H1 (cell line): ENCODE measurements around the gene TRIM44. TPM values are rescaled to one million over a fixed set of nuclear protein-coding genes. Genes with fewer than 3 reads are reported as not detected.
A peak's percentile ranks its signal among the peaks of the same experiment; 100 is the strongest.

Source experiments
- CTCF ChIA-PET: fragments of 300-600 bp; sonication (Branson Sonifier 250); formaldehyde crosslinking; loops from one replicate; lab custom pipeline; 2021; ENCODE audit not compliant: partially characterized antibody; lab: Charles Lee
- POLR2A ChIA-PET: fragments of 300-600 bp; sonication (Branson Sonifier 250); formaldehyde crosslinking; loops from one replicate; lab custom pipeline; 2021; ENCODE audit warnings: inconsistent platforms; ENCODE audit not compliant: partially characterized antibody; lab: Charles Lee
- DNase-seq, 2 experiments: peaks; one replicate each; pipeline versions ENCODE4 v3.0.0 to v3.0.0-alpha.2; 2010 to 2022; ENCODE audit warnings: low spot score in 2 of 2, low read depth in 1 of 2, mixed read lengths in 1 of 2
- FAIRE-seq: peaks from 2 replicates; lab custom pipeline; 2011; peaks lifted over from hg19 to GRCh38; lab: Jason Lieb, UNC
- H2AFZ ChIP-seq: 2 replicates; pipeline ENCODE4 v1.8.1; 2012; ENCODE audit warnings: low read length, inconsistent platforms
- H2AK5ac ChIP-seq: 2 replicates; pipeline ENCODE4 v1.6.1; 2013; ENCODE audit warnings: low read depth, low read length
- H2BK120ac ChIP-seq: replicated peaks from 2 replicates; pipeline ENCODE3; 2013; ENCODE audit warnings: low read depth, low read length, inconsistent platforms
- H2BK12ac ChIP-seq: 2 replicates; pipeline ENCODE4 v1.6.1; 2013; ENCODE audit warnings: low read depth, low read length
- H2BK15ac ChIP-seq: 2 replicates; pipeline ENCODE4 v1.6.1; 2013; ENCODE audit warnings: low read length
- H2BK20ac ChIP-seq: 2 replicates; pipeline ENCODE4 v1.6.1; 2013; ENCODE audit warnings: low read length
- H2BK5ac ChIP-seq: 2 replicates; pipeline ENCODE4 v1.6.1; 2013; ENCODE audit warnings: low read depth, low read length
- H3K14ac ChIP-seq: 2 replicates; pipeline ENCODE4 v1.6.1; 2013; ENCODE audit warnings: inconsistent platforms; ENCODE audit not compliant: insufficient read length
- H3K18ac ChIP-seq: 2 replicates; pipeline ENCODE4 v1.6.1; 2013; ENCODE audit warnings: low read length; ENCODE audit errors: extremely low read depth
- H3K23ac ChIP-seq: 2 replicates; pipeline ENCODE4 v1.6.1; 2013; ENCODE audit warnings: inconsistent platforms; ENCODE audit not compliant: insufficient read length
- H3K23me2 ChIP-seq: 2 replicates; pipeline ENCODE4 v1.6.1; 2013; ENCODE audit warnings: low read depth, low read length
- H3K27ac ChIP-seq: 2 replicates; pipeline ENCODE4 v1.6.1; 2011; ENCODE audit warnings: low read depth, low read length, inconsistent platforms
- H3K27me3 ChIP-seq, 4 experiments: replicated peaks in 1 of 4; 1 replicate in 1 of 4; 2 replicates in 3 of 4; pipeline versions ENCODE4 v1.6.1 to v1.8.1; 2011 to 2013; ENCODE audit warnings: low read length in 3 of 4, mild to moderate bottlenecking in 3 of 4, inconsistent platforms in 2 of 4, mixed read lengths in 2 of 4, moderate library complexity in 1 of 4; ENCODE audit not compliant: control insufficient read depth in 3 of 4, insufficient read depth in 3 of 4; ENCODE audit errors: extremely low read depth in 1 of 4
- H3K36me3 ChIP-seq, 4 experiments: 2 replicates each; pipeline versions ENCODE4 v1.6.1 to v1.8.1; 2011 to 2013; ENCODE audit warnings: mild to moderate bottlenecking in 4 of 4, low read length in 3 of 4, moderate library complexity in 2 of 4, control low read depth in 1 of 4, inconsistent platforms in 1 of 4; ENCODE audit not compliant: insufficient read depth in 4 of 4, control insufficient read depth in 2 of 4
- H3K4ac ChIP-seq: replicated peaks from 2 replicates; pipeline ENCODE3; 2013; ENCODE audit warnings: low read length, low read depth, mixed read lengths, inconsistent platforms; ENCODE audit not compliant: insufficient read length
- H3K4me1 ChIP-seq, 4 experiments: replicated peaks in 1 of 4; 1 replicate in 1 of 4; 2 replicates in 3 of 4; pipeline versions ENCODE4 v1.6.1 to v1.8.1; 2011 to 2013; ENCODE audit warnings: low read length in 3 of 4, inconsistent platforms in 2 of 4, mixed read lengths in 1 of 4; ENCODE audit not compliant: insufficient read depth in 4 of 4, control insufficient read depth in 3 of 4
- H3K4me2 ChIP-seq, 2 experiments: 2 replicates each; pipeline versions ENCODE4 v1.6.1 to v1.8.1; 2011 to 2013; ENCODE audit warnings: low read depth in 2 of 2, low read length in 2 of 2, control low read depth in 1 of 2, inconsistent platforms in 1 of 2, mild to moderate bottlenecking in 1 of 2; ENCODE audit not compliant: insufficient read depth in 1 of 2
- H3K4me3 ChIP-seq, 4 experiments: fragments of 200-600, 300-600 bp in 1 of 4; sonication (generic), shearing (Covaris generic), sonication (Bioruptor Twin) in 1 of 4; 2 replicates each; pipeline versions ENCODE4 v1.5.1 to v1.8.1; 2011 to 2016; ENCODE audit warnings: low read length in 4 of 4, low read depth in 3 of 4, control low read depth in 2 of 4, inconsistent platforms in 2 of 4, mild to moderate bottlenecking in 2 of 4, mixed read lengths in 1 of 4, moderate library complexity in 1 of 4; ENCODE audit not compliant: insufficient read depth in 2 of 4; ENCODE audit errors: extremely low read depth in 1 of 4
- H3K56ac ChIP-seq: replicated peaks from 2 replicates; pipeline ENCODE3; 2013; ENCODE audit warnings: low read depth, mild to moderate bottlenecking, mixed read lengths, low read length, inconsistent platforms; ENCODE audit not compliant: insufficient read length
- H3K79me1 ChIP-seq: 2 replicates; pipeline ENCODE4 v1.6.1; 2013; ENCODE audit warnings: low read depth, low read length, control low read depth
- H3K79me2 ChIP-seq, 2 experiments: 2 replicates each; pipeline versions ENCODE4 v1.6.1 to v1.8.1; 2012 to 2013; ENCODE audit warnings: low read length in 2 of 2, mild to moderate bottlenecking in 2 of 2, inconsistent platforms in 1 of 2; ENCODE audit not compliant: insufficient read depth in 2 of 2, control insufficient read depth in 1 of 2
- H3K9ac ChIP-seq, 4 experiments: replicated peaks in 1 of 4; 1 replicate in 1 of 4; 2 replicates in 3 of 4; pipeline versions ENCODE4 v1.6.1 to v1.8.1; 2011 to 2013; ENCODE audit warnings: low read depth in 3 of 4, low read length in 3 of 4, control low read depth in 2 of 4, mild to moderate bottlenecking in 2 of 4, moderate library complexity in 2 of 4, inconsistent platforms in 1 of 4; ENCODE audit errors: extremely low read depth in 1 of 4
- H3K9me3 ChIP-seq, 2 experiments: 2 replicates each; pipeline versions ENCODE4 v1.6.1 to v1.8.1; 2012 to 2013; ENCODE audit warnings: mild to moderate bottlenecking in 2 of 2, moderate library complexity in 2 of 2, control low read depth in 1 of 2, inconsistent platforms in 1 of 2, low read depth in 1 of 2, low read length in 1 of 2, mixed read lengths in 1 of 2; ENCODE audit not compliant: insufficient read depth in 2 of 2
- H4K20me1 ChIP-seq, 2 experiments: replicated peaks in 1 of 2; 2 replicates each; pipeline versions ENCODE3 to v1.8.1; 2011 to 2013; ENCODE audit warnings: inconsistent platforms in 2 of 2, low read length in 2 of 2, mild to moderate bottlenecking in 1 of 2; ENCODE audit not compliant: insufficient read depth in 2 of 2, control insufficient read depth in 1 of 2
- H4K5ac ChIP-seq: 2 replicates; pipeline ENCODE4 v1.6.1; 2013; ENCODE audit warnings: low read length, low read depth, mixed read lengths, inconsistent platforms; ENCODE audit not compliant: insufficient read length
- H4K8ac ChIP-seq: 2 replicates; pipeline ENCODE4 v1.8.0; 2013; ENCODE audit warnings: mild to moderate bottlenecking, moderate library complexity, low read length, inconsistent platforms; ENCODE audit not compliant: insufficient read depth; ENCODE audit errors: extremely low read depth
- H4K91ac ChIP-seq: replicated peaks from 2 replicates; pipeline ENCODE3; 2013; ENCODE audit warnings: low read length, mixed read lengths, inconsistent platforms; ENCODE audit not compliant: insufficient read length
- BCL11A ChIP-seq, 2 experiments: IDR thresholded peaks; one replicate each; pipeline ENCODE4 v1.6.1; 2011; ENCODE audit warnings: low read depth in 2 of 2, low read length in 2 of 2, mild to moderate bottlenecking in 2 of 2
- CEBPB ChIP-seq: IDR thresholded peaks from 2 replicates; pipeline ENCODE4 v1.6.1; 2012; ENCODE audit warnings: low read depth, low read length
- EGR1 ChIP-seq: IDR thresholded peaks from 2 replicates; pipeline ENCODE4 v1.6.1; 2011; ENCODE audit warnings: low read depth, low read length, borderline replicate concordance
- EP300 ChIP-seq, 2 experiments: IDR thresholded peaks; 1 replicate in 1 of 2; 2 replicates in 1 of 2; pipeline ENCODE4 v1.6.1; 2011 to 2012; ENCODE audit warnings: low read depth in 2 of 2, low read length in 2 of 2, mild to moderate bottlenecking in 2 of 2, borderline replicate concordance in 1 of 2, inconsistent platforms in 1 of 2, moderate library complexity in 1 of 2
- HDAC2 ChIP-seq, 2 experiments: fragments of 300-600 bp in 1 of 2; sonication (generic) in 1 of 2; IDR thresholded peaks; 2 replicates each; pipeline ENCODE4 v1.6.1; 2011 to 2012; ENCODE audit warnings: low read depth in 2 of 2, low read length in 2 of 2, mild to moderate bottlenecking in 2 of 2, moderate library complexity in 2 of 2, borderline replicate concordance in 1 of 2, inconsistent platforms in 1 of 2
- HDAC6 ChIP-seq: IDR thresholded peaks from one replicate; pipeline ENCODE4 v1.7.1; 2012; ENCODE audit warnings: low read depth, mild to moderate bottlenecking, inconsistent platforms, low read length, moderate library complexity
- JUN ChIP-seq: IDR thresholded peaks from 2 replicates; pipeline ENCODE4 v1.6.1; 2011; ENCODE audit warnings: low read depth, mild to moderate bottlenecking, improper control_type of control experiment, low read length
- JUND ChIP-seq: IDR thresholded peaks from 2 replicates; pipeline ENCODE4 v1.6.1; 2011; ENCODE audit warnings: mild to moderate bottlenecking, improper control_type of control experiment, low read length
- MAX ChIP-seq: IDR thresholded peaks from 2 replicates; pipeline ENCODE4 v1.6.1; 2012; ENCODE audit warnings: inconsistent platforms
- RBBP5 ChIP-seq: IDR thresholded peaks from 2 replicates; pipeline ENCODE4 v1.7.1; 2012; ENCODE audit warnings: low read depth, mild to moderate bottlenecking, inconsistent platforms, low read length, moderate library complexity, borderline replicate concordance
- RXRA ChIP-seq: IDR thresholded peaks from 2 replicates; pipeline ENCODE4 v1.6.1; 2011; ENCODE audit warnings: low read depth, mild to moderate bottlenecking, low read length, moderate library complexity; ENCODE audit not compliant: insufficient read depth
- WGBS, 2 experiments: shearing (Covaris generic) in 1 of 2; methylation state at CpG; one replicate each; pipeline versions ENCODE4 v1.1.6 to v1.1.7; 2013 to 2015; ENCODE audit warnings: low lambda C conversion rate in 2 of 2, mixed read lengths in 2 of 2, inconsistent platforms in 1 of 2, low coverage in 1 of 2, missing lambda C conversion rate in 1 of 2; ENCODE audit not compliant: insufficient replicate concordance in 2 of 2, insufficient coverage in 1 of 2, insufficient read length in 1 of 2; ENCODE audit errors: extremely low coverage in 1 of 2, missing lambda C conversion rate in 1 of 2; 5-methylcytosine and 5-hydroxymethylcytosine counted together
- polyA plus RNA-seq, 7 experiments: library from polyadenylated mRNA; depleted of rRNA in 3 of 7; stranded (reverse) in 5 of 7; unstranded in 2 of 7; fragments of >200 nt in 5 of 7; fragments of 200-250 nt in 2 of 7; gene quantifications; 1 replicate in 5 of 7; 2 replicates in 1 of 7; 4 replicates in 1 of 7; pipeline versions ENCODE4 v1.2.1 to v1.2.3, GENCODE V29; 2011 to 2013; ENCODE audit warnings: missing spikeins in 2 of 7, mixed read lengths in 2 of 7
- total RNA-seq: library from RNA; stranded (reverse); fragmentation: NEBNext Ultra II Directional; extraction: Animal tissue kit (Norgen Biotek cat#: 25700); gene quantifications from 2 replicates; pipeline ENCODE4 v1.2.1, GENCODE V29; 2021

The TRIM44 gene
- total and polyA plus RNA-seq, 2 of the 8 experiments (the other 6 are each of a cell fraction or from before 2014, with no cell fraction given): 13.9 to 34.4 TPM

DNA sequence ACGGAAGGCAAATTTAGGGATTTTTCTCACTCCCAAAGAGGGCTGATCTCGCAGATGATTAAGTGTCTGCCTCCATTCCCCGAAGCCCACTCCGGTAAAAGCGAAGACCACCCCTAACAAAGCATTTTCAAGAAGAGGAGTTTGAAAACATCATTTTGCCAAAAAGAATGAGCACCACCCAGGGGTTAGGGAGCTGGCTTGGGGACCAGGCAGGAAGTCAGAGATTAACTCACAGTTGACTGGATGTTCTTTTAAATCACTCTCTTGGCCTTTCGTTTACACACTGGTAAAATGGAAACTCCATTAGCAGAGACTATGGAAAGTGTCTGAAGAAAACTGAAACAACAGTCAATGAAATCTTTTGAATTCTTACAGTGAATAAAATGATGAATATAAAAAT is 7.9 kb upstream of the TRIM44 start:
- peaks cover 0 to 10% (median 2%) of the 10 kb centered on the region in 4 experiments; a peak in 4 of 7 replicates for H3K4me1 ChIP-seq
- H3K4ac ChIP-seq: no peak overlapping the region
- no peak overlapping the region; a peak in 1 of 4 replicates for H3K4me2 ChIP-seq
- H2BK15ac ChIP-seq: no peak overlapping the region
- no peak overlapping the region for H2BK120ac ChIP-seq
- H3K79me1 ChIP-seq: no peaks in the 10 kb centered on the region
- CTCF ChIA-PET: interaction anchor here (0.8 to 1.6 kb wide), 4 partner anchors 137 to 369 kb away, joined by 3 read pairs; no protein-coding TSS in a partner anchor
- FAIRE-seq: peak; percentile 39
- DNase-seq: no peak
- no peaks in the 10 kb centered on the region for H3K23me2 ChIP-seq
- no peaks in the 10 kb centered on the region for H3K9me3 ChIP-seq
- no peaks in the 10 kb centered on the region for H4K20me1 ChIP-seq
- H3K9ac ChIP-seq: no peak overlapping the region
- no peak overlapping the region for H4K91ac ChIP-seq
- no peak overlapping the region for H3K23ac ChIP-seq
- H2AFZ ChIP-seq: no peak overlapping the region
- H3K79me2 ChIP-seq: no peaks in the 10 kb centered on the region
- H4K8ac ChIP-seq: no peak overlapping the region
- H3K27ac ChIP-seq: no peak overlapping the region
- no peaks in the 10 kb centered on the region for H3K36me3 ChIP-seq
- no peak overlapping the region for H2BK20ac ChIP-seq
- H3K14ac ChIP-seq: no peak overlapping the region
- H3K4me3 ChIP-seq: no peak overlapping the region; a peak in 1 of 8 replicates
- H3K27me3 ChIP-seq: peaks cover 0 to 12% (median 6%) of the 10 kb centered on the region in 4 experiments; a peak in 6 of 7 replicates
- no peak overlapping the region for H2AK5ac ChIP-seq
- H2BK5ac ChIP-seq: no peak overlapping the region
- POLR2A ChIA-PET: interaction anchor here (1.2 kb wide), 2 partner anchors 31 to 129 kb away, joined by 3 read pairs; partner anchors contain the start of gene PAMR1
- no peak overlapping the region for H4K5ac ChIP-seq
- H3K56ac ChIP-seq: no peak overlapping the region
- no peak overlapping the region for H2BK12ac ChIP-seq
- H3K18ac ChIP-seq: no peak overlapping the region
- no peak for TF ChIP-seq MAX
- no peak for TF ChIP-seq CEBPB
- TF ChIP-seq JUN: no peak
- no peak for TF ChIP-seq RBBP5
- no peak for TF ChIP-seq HDAC2 (IDR thresholded peaks at IDR 0.05; ENCODE audit: borderline replicate concordance in 1 of 2, low read depth in 2 of 2, low read length in 2 of 2)
- no peak for TF ChIP-seq EGR1
- TF ChIP-seq JUND: no peak
- TF ChIP-seq BCL11A (IDR thresholded peaks at IDR 0.05; ENCODE audit: low read depth in 2 of 2, low read length in 2 of 2): no peak
- no peak for TF ChIP-seq RXRA
- TF ChIP-seq EP300 (IDR thresholded peaks at IDR 0.05; ENCODE audit: borderline replicate concordance in 1 of 2, low read depth in 2 of 2, low read length in 2 of 2): no peak
- TF ChIP-seq HDAC6: no peak
- 47% methylated on average over 6 of the region's 6 CpGs; no CpG with 5 or more reads in 1 of the 2 experiments for WGBS, 2 experiments
